GM08714 (cell line): ENCODE results near the gene CASK.
"Not testable (repeated sequence)": the region's sequence is repeated elsewhere in the genome, so short reads cannot be mapped to it uniquely, and the experiment has no call there.

Source experiments
- H3K4me3 ChIP-seq: fragments of 200-500 bp; sonication (Bioruptor generic); 2 replicates; pipeline ENCODE4 v1.5.1; 2014; ENCODE audit warnings: mild to moderate bottlenecking, low read length, inconsistent platforms
- ZNF274 ChIP-seq: IDR thresholded peaks from 2 replicates; pipeline ENCODE4 v1.6.1; 2012; ENCODE audit warnings: mild to moderate bottlenecking, low read depth, low read length

The CASK gene

DNA sequence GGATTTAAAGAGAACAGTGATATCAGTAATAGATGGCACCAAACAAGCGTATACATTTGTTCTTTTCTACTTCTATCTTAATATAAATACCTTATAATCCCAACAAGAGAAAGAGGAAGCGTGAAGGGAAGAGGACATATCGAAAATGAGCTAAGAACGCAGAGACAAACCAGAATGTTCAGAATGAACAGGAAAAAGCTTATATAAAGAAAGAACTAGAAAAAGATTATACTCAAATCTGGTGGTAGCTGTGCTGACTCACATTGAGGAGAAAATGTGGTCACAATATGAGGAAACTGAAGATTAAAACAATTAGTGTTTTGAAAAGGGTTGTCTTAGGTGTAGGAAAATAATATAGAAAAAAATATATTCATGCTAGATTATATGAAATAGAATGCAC, 236.6 kb downstream of the CASK start:
- no peak overlapping the region for H3K4me3 ChIP-seq
- no peak for TF ChIP-seq ZNF274

DNA sequence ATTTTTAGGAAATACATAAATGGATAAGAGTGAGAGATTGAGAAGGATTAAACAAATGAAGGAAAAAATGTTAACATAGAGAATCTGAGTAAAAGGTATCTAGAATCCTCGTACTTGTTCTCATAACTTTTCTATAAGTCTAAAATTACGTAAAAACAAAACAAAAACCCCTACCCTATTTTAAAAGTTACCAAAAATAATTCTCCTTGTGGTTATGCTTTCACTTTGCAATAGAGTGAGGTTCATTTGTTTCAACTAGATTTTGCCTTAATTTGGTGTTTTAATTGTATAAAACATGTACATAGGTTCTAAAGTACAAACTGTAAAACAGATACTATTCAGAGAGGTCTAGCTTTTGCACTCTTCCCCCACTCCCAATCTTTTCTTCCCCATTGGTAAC, 238.4 kb downstream of the CASK start:
- TF ChIP-seq ZNF274: no peak
- no peak overlapping the region for H3K4me3 ChIP-seq

DNA sequence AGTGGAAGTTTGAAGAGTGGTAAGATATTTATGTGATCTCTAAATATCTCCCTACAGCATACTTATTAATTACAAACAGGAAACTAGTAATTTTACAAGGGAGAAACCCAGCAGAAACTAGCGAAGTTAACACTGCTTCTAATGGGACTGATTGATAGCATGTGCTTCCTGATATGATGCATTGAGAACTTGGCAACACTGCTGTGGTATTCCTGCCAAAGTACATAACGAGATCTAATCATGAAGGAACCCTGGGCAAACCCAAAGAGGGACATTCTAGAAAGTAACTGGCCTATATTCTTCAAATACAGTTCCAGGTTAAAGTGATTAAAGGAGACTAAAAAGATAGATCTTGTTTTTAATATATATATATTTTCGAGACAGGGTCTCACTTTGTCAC, 239.2 kb downstream of the CASK start:
- H3K4me3 ChIP-seq: no peak overlapping the region
- TF ChIP-seq ZNF274: no peak

DNA sequence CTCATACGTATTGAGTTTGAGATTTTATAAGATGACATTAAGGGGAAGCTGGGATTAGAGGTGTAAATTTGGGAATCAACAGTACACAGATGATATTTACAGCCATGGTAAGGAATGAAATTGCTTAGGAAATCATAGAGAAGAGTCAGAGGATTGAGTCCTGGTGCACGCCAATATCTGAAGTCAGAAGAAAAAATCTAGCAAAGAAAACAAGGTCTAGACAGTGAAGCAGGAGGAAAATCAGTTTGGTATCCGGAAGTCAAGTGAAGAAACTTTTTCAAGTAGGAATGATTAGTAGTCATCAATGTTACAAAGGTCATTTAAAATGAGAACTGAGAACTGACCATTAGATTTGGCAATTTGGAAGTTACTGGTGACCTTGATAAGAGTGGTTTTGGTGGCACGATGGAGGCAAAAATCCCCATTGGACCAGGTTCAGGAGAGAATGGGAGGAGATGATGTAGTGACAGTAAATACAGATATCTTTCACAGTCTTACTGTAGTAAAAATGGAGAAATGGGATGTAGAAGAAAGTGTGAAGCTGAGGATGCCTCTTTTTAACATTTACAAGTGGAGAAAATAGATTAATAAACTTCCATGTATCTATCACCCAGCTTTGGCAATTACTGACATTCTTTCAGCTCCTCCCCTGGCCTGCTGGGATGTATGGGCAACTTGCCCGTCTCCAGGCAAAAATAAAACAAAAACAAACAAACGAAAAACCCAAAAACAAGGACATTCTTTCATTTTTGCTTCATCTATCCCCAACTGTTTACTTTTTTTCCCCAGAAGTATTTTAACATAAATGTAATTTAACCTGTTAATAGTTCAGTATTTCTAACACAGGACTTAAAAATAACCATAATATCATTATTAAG, 245.9 kb downstream of the CASK start:
- no peak overlapping the region for H3K4me3 ChIP-seq
- TF ChIP-seq ZNF274: no peak

DNA sequence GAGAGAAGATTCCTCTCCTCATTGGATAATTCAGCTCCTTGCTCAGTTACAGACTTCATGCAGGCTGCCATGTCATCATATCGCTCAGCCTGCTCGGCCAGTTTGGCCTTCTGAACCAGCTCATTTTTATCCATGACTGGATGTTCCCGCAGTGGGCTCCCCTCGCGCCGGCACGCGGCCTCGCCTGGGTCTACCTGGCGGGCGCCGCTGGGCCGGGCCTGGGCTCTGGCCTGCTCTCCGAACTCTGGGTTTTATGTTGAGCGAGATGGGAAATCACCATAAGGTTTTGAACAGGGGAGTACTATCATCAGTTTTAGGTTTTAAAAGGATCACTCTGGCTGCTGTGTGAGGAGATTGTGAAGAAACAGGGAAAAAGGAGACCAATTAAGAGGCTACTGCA, 247.0 kb downstream of the CASK start:
- not testable (repeated sequence) for H3K4me3 ChIP-seq

DNA sequence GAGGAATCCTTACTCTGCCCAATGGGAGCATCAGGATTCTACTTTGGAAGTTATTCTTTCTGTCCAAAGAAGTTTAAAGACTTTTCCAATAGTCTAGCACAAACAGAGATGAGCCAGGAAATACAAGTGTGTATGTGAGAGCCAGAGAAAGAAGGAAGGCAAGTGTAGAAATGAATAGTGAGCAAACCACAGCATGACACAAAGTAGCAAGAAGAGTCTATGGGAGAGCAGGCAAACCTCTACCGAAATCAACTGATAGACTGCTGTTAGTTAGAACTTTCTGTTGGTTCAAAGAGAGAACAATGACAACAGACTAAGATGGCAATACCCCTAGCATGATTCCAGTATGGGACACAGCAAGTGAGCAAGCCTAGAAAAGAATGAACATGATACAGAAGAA, 250.7 kb downstream of the CASK start:
- TF ChIP-seq ZNF274: no peak
- no peak overlapping the region for H3K4me3 ChIP-seq

DNA sequence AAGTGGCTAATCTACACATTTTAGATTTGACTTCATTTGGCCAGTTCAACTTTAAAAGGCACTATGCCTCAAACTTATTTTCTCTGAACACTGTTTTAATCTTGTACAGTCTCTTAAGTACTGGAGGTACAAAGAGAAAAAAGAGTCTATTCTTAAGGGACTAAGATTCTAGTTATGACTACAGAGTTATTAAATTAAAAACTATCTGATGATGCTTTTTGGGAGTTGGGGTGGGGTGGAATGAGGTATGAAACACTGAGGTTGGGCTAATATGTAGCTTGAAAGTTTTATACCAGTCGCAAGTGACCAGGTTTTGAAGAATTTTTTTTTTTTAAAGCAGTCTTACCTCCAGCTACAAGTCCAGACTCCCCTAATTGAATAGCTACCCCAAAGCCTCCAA, 252.3 kb downstream of the CASK start:
- H3K4me3 ChIP-seq: no peak overlapping the region

GRCh38 chrX:41670112-41670511, 253.2 kb downstream of the CASK start:
- H3K4me3 ChIP-seq: no peak overlapping the region; the same call in 1 of the 2 replicates

More for the DNA sequence above, 252.3 kb downstream of the CASK start:
- TF ChIP-seq ZNF274: no peak

DNA sequence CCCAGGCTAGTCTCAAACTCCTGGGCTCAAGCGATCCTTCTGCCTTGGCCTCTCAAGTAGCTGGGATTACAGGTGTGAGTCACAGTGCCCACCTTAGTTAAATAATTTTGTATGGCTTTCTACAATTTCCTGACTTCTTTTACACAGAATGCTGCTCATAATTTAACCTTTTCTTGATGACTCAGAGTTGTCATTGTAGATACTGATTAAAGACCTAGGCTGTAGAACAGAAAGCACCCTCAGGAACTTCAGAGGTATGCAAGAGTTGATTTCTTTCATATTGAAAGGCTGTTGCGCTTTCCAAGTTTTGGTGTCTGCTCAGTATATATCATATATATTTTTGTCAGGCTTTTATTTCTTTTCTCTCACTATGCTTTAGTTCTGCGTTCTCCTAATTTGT, 255.7 kb downstream of the CASK start:
- H3K4me3 ChIP-seq: no peak overlapping the region
- TF ChIP-seq ZNF274: no peak

More at GRCh38 chrX:41670112-41670511, 253.2 kb downstream of the CASK start:
- TF ChIP-seq ZNF274: no peak

DNA sequence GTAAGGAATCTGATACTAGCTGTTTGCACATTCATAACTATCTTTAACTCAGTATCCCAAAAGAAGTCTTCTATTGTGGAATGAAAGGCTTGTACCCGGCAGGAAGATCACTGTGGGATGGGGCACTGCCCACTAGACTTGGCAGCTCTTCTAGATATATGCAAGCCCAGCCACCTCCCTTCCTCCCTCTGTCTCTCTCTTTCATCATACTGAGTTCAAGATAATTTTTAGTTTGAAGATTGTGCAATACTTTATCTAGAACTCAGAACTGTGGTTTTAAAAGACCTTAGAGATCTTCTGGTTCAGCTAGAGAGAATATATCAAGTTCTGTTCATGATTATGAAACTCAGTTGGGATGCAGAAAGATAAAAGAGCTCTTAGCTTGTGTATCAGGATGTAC, 257.1 kb downstream of the CASK start:
- no peak for TF ChIP-seq ZNF274
- no peak overlapping the region for H3K4me3 ChIP-seq

GRCh38 chrX:41665686-41666085, 257.7 kb downstream of the CASK start:
- no peak overlapping the region for H3K4me3 ChIP-seq

GRCh38 chrX:41664908-41665307, 258.4 kb downstream of the CASK start:
- no peak overlapping the region for H3K4me3 ChIP-seq
- no peak for TF ChIP-seq ZNF274

More at GRCh38 chrX:41665686-41666085, 257.7 kb downstream of the CASK start:
- no peak for TF ChIP-seq ZNF274

- H3K4me3 ChIP-seq: no peak overlapping the region
- no peak for TF ChIP-seq ZNF274
These were observed 258.9 kb downstream of the CASK start for GRCh38 chrX:41664375-41664901.

DNA sequence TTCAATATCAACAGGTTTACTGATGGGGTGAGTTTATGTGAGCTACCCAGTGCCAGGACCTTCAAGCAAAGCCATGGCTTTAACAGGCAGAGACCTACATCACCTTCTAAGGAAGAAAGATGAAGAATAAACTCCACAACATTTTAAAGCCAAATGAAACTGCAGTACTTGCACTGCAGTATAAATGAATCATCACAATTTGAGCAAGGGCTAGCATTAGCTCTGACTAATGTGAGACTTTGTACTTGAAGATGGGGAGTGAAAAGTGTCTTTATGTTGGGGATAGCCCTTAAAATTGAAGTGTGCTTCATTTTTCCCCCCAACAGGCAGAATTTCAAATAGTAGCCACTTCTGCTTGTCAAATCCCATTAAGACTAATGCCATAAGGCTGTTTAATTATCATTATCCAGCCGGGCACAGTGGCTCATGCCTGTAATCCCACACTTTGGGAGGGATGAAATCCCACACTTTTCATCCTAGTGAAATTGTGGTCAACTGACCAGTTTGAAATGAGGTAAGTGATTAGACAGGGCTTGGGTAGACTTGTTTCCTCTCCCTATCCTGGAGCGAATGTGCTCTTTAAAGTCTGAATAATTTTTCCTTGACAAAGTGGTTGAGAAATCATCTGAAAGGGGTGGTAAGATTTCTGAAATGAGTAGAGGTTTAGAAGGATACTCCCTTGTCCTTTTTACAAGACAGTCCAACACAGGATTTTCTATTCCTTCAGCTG, 261.8 kb downstream of the CASK start:
- TF ChIP-seq ZNF274: no peak

DNA sequence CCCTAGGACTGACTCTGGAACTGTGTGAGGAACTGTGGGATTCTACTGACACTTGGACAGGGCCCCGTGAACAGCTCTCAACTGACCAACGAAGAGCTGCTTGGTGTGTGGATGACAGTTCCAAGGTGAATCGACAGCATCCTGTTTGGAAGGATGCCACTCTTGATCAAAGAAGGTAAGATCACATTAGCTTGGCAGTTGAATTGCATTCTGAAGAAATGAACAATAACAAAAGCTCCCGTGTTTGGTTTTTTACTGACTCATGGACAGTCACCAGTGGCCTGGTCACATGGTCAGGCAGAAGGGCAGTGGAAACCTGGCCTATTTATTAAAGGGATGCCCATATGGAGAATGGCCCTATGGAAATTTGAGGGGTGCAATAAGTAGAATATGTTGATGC, 267.7 kb downstream of the CASK start:
- H3K4me3 ChIP-seq: no peak overlapping the region

More for the DNA sequence above, 261.8 kb downstream of the CASK start:
- no peak overlapping the region for H3K4me3 ChIP-seq

More for the DNA sequence above, 267.7 kb downstream of the CASK start:
- no peak for TF ChIP-seq ZNF274
